Astrocyte (in vitro differentiated cells and primary cell): ENCODE measurements around the gene USP20.

ENCODE experiments used
- CTCF ChIP-seq: IDR thresholded peaks from 2 replicates; pipeline ENCODE4 v1.5.1; 2011; ENCODE audit warnings: low read depth, mild to moderate bottlenecking, inconsistent platforms, low read length, moderate library complexity; ENCODE audit not compliant: insufficient read depth
- EZH2 ChIP-seq: IDR thresholded peaks from 2 replicates; pipeline ENCODE4 v1.6.1; 2012; ENCODE audit warnings: mild to moderate bottlenecking, low read length, inconsistent platforms; ENCODE audit not compliant: insufficient read depth

- TF ChIP-seq CTCF: no peak
- no peak for TF ChIP-seq EZH2
Measured at GRCh38 chr9:129889122-129889940, 54.1 kb downstream of the USP20 start.
